HEK293 (cell line): ENCODE measurements around the gene KCNQ2.

Experiments used
- CTCF ChIA-PET: fragments of 350-600 bp; formaldehyde crosslinking; extraction: SDS; loops from one replicate; lab custom pipeline; 2021; ENCODE audit warnings: antibody characterized with exemption; lab: Yijun Ruan, JAX
- POLR2A ChIA-PET: fragments of 300-600 bp; formaldehyde crosslinking; extraction: SDS; loops from one replicate; lab custom pipeline; 2020; ENCODE audit warnings: antibody characterized with exemption, inconsistent platforms; lab: Yijun Ruan, JAX
- H3K27ac ChIP-seq: fragments of 200-500 bp; sonication (Bioruptor generic); 2 replicates; pipeline ENCODE4 v1.5.1; 2014; ENCODE audit warnings: low read depth, low read length, control low read depth, inconsistent platforms; ENCODE audit errors: extremely low read depth
- H3K36me3 ChIP-seq, 2 experiments: fragments of 200-500 bp in 1 of 2; sonication (Bioruptor generic) in 1 of 2; 1 replicate in 1 of 2; 2 replicates in 1 of 2; pipeline ENCODE4 v1.5.1; 2014 to 2017; ENCODE audit warnings: inconsistent platforms in 2 of 2, low read length in 2 of 2; ENCODE audit not compliant: control insufficient read depth in 2 of 2, insufficient read depth in 1 of 2
- H3K4me1 ChIP-seq: fragments of 200-500 bp; sonication (Bioruptor generic); 2 replicates; pipeline ENCODE4 v1.5.1; 2014; ENCODE audit warnings: mild to moderate bottlenecking, low read length, inconsistent platforms; ENCODE audit not compliant: control insufficient read depth, insufficient read depth
- H3K4me3 ChIP-seq: 2 replicates; pipeline ENCODE4 v1.5.1; 2011; ENCODE audit warnings: low read depth, mild to moderate bottlenecking, control low read depth, low read length, moderate library complexity
- H3K9me3 ChIP-seq: fragments of 200-500 bp; sonication (Bioruptor generic); 2 replicates; pipeline ENCODE4 v1.5.1; 2014; ENCODE audit warnings: low read depth, low read length, inconsistent platforms; ENCODE audit not compliant: control insufficient read depth, insufficient read depth
- EGR2 ChIP-seq: fragments of 450-650 bp; formaldehyde crosslinking; IDR thresholded peaks from 2 replicates; pipeline ENCODE4 v1.5.1; 2016; ENCODE audit warnings: low read depth, missing biosample characterization, missing genetic modification characterization
- GLIS2 ChIP-seq: fragments of 450-650 bp; formaldehyde crosslinking; IDR thresholded peaks from 2 replicates; pipeline ENCODE4 v1.5.1; 2016; ENCODE audit warnings: missing biosample characterization, missing genetic modification characterization
- KLF10 ChIP-seq: fragments of 450-650 bp; IDR thresholded peaks from 2 replicates; pipeline ENCODE4 v1.5.1; 2018; ENCODE audit warnings: missing biosample characterization, mild to moderate bottlenecking, missing genetic modification characterization
- KLF16 ChIP-seq: fragments of 450-650 bp; formaldehyde crosslinking; IDR thresholded peaks from 2 replicates; pipeline ENCODE4 v1.5.1; 2017; ENCODE audit warnings: missing biosample characterization, missing genetic modification characterization
- KLF17 ChIP-seq: fragments of 450-650 bp; formaldehyde crosslinking; IDR thresholded peaks from 2 replicates; pipeline ENCODE4 v1.5.1; 2016; ENCODE audit warnings: missing biosample characterization, missing genetic modification characterization
- KLF8 ChIP-seq: fragments of 450-650 bp; formaldehyde crosslinking; IDR thresholded peaks from 2 replicates; pipeline ENCODE4 v1.5.1; 2016; ENCODE audit warnings: missing biosample characterization, missing genetic modification characterization
- MEIS1 ChIP-seq: sonication (generic); formaldehyde crosslinking; IDR thresholded peaks from 2 replicates; pipeline ENCODE4 v1.8.1; 2022; ENCODE audit warnings: missing genetic modification reagents, mild to moderate bottlenecking, borderline replicate concordance
- YY2 ChIP-seq: fragments of 450-650 bp; formaldehyde crosslinking; IDR thresholded peaks from 2 replicates; pipeline ENCODE4 v1.5.1; 2016; ENCODE audit warnings: missing biosample characterization, missing genetic modification characterization
- ZBTB8A ChIP-seq: fragments of 450-650 bp; formaldehyde crosslinking; IDR thresholded peaks from 2 replicates; pipeline ENCODE4 v1.5.1; 2016; ENCODE audit warnings: missing biosample characterization, missing genetic modification characterization
- ZFP37 ChIP-seq: fragments of 450-650 bp; formaldehyde crosslinking; IDR thresholded peaks from 2 replicates; pipeline ENCODE4 v1.5.1; 2016; ENCODE audit warnings: missing biosample characterization, missing genetic modification characterization
- ZNF16 ChIP-seq: fragments of 450-650 bp; formaldehyde crosslinking; IDR thresholded peaks from 2 replicates; pipeline ENCODE4 v1.5.1; 2016; ENCODE audit warnings: low read depth, missing biosample characterization, missing genetic modification characterization
- ZNF184 ChIP-seq: fragments of 450-650 bp; IDR thresholded peaks from 2 replicates; pipeline ENCODE4 v1.5.1; 2018; ENCODE audit warnings: missing biosample characterization, mild to moderate bottlenecking, missing genetic modification characterization
- ZNF394 ChIP-seq: fragments of 450-650 bp; formaldehyde crosslinking; IDR thresholded peaks from 2 replicates; pipeline ENCODE4 v1.5.1; 2016; ENCODE audit warnings: missing biosample characterization, missing genetic modification characterization, mild to moderate bottlenecking, moderate library complexity, borderline replicate concordance
- ZNF560 ChIP-seq: fragments of 450-650 bp; formaldehyde crosslinking; IDR thresholded peaks from 2 replicates; pipeline ENCODE4 v1.5.1; 2017; ENCODE audit warnings: missing biosample characterization, missing genetic modification characterization, borderline replicate concordance
- ZNF596 ChIP-seq: fragments of 450-650 bp; IDR thresholded peaks from 2 replicates; pipeline ENCODE4 v1.5.0; 2018; ENCODE audit warnings: missing biosample characterization, mild to moderate bottlenecking, missing genetic modification characterization, moderate library complexity
- ZNF600 ChIP-seq: fragments of 450-650 bp; formaldehyde crosslinking; IDR thresholded peaks from 2 replicates; pipeline ENCODE4 v1.5.1; 2016; ENCODE audit warnings: missing biosample characterization, missing genetic modification characterization
- ZNF692 ChIP-seq: fragments of 450-650 bp; formaldehyde crosslinking; IDR thresholded peaks from 2 replicates; pipeline ENCODE4 v1.5.1; 2016; ENCODE audit warnings: missing biosample characterization, missing genetic modification characterization
- ZXDB ChIP-seq: fragments of 450-650 bp; formaldehyde crosslinking; IDR thresholded peaks from 2 replicates; pipeline ENCODE4 v1.5.1; 2016; ENCODE audit warnings: missing biosample characterization, missing genetic modification characterization
- TF ChIP-seq, protein P1 (sequence below): fragments of 450-650 bp; formaldehyde crosslinking; IDR thresholded peaks from 2 replicates; pipeline ENCODE4 v1.5.1; 2017; ENCODE audit warnings: missing biosample characterization, mild to moderate bottlenecking, missing genetic modification characterization, moderate library complexity
- TF ChIP-seq, protein P2 (sequence below): fragments of 450-650 bp; formaldehyde crosslinking; optimal IDR thresholded peaks from 2 replicates; pipeline ENCODE3; 2016; ENCODE audit warnings: missing biosample characterization, mild to moderate bottlenecking, missing genetic modification characterization

KCNQ2 gene

DNA sequence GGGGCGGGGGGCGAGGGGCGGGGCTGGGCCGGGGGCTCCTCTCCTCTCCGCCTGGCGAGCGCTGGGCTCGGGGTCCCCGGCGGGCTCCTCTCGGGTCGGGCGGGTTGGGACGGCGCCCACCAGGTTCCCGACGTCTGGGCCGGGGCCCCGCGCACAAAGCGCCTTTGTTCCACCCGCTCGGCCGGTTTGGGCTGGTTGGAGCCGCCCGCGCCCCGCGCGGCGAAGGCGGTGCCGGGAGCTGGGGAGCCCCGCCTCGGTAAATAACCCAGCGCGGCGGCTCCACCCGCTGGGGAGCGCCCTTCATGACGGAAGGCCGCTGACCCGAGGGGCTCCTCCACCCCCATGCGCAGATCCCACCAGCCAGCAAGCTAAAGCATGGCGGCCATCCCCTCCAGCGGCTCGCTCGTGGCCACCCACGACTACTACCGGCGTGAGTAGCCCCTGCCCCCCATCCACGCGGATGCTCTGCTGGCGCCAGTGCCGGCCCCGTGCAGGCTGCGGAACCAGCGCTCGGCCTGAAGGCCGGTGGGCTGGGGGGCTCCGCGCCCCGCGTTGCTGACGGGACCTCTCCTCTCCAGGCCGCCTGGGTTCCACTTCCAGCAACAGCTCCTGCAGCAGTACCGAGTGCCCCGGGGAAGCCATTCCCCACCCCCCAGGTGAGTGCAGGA lies 48.6 kb upstream of the KCNQ2 start (continued):
- TF ChIP-seq GLIS2 (tag by site-specific recombination) = peak; percentile 85
- 0 out of 2 replicates have a peak, but pooled peaks have one; percentile 32 for TF ChIP-seq KLF17 (tag by site-specific recombination)
- TF ChIP-seq EGR2 (tag by site-specific recombination) = peak; percentile 60
- TF ChIP-seq ZXDB (tag by site-specific recombination) = peak; percentile 49; the same call in 1 of the 2 replicates
- TF ChIP-seq ZNF184 (tag by site-specific recombination) = no peak
- TF ChIP-seq KLF16 = 0 out of 2 replicates have a peak, but pooled peaks have one; percentile 27
- TF ChIP-seq YY2 = peak; percentile 42; the same call in 1 of the 2 replicates
- no peak for TF ChIP-seq ZFP37 (tag by site-specific recombination)
- TF ChIP-seq ZNF600 (tag by site-specific recombination) = peak; percentile 74
- TF ChIP-seq ZBTB8A = peak; percentile 66

DNA sequence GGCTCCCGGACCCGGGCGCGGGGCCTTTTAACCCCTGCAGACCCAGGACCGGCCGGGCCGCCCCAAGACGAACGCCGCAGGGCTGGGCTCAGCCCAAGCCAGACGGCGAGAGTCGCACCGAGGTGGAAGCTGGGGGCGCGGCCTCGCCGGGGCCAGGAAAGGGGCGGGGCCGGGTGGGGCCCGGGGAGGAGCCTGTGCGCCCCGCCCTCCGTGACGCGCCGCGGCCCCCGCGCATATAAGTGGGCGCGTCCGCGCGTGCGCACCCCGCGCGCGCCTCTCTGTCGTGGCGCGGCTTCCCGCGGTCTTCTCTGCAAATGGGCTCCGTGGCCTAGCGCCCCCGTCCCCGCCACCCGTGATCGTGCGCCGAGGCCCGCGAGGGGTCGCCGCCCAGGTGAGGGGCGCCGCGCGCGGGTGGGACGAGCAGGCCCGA lies 48.1 kb upstream of the KCNQ2 start, which contains the start of gene PPDPF:
PPDPF (plus strand) TSS at position 262 of the 430 bp plus-strand sequence. CDS start 544 bp downstream, outside the sequence.
- Histone ChIP-seq H3K27ac (peak within 1 kb of the TSS; percentile 42; the same call in 1 of the 2 replicates), H3K4me1 (no peaks in the 10 kb centered on the region), H3K36me3 (peaks cover 0 to 24% of the 10 kb centered on the region in 2 experiments; a peak in 1 of 3 replicates), H3K9me3 (no peaks in the 10 kb centered on the region), H3K4me3 (peak within 1 kb of the TSS; percentile 71)
- peak; percentile 7; the same call in 1 of the 2 replicates for TF ChIP-seq KLF8 (tag by site-specific recombination)
- TF ChIP-seq ZNF692 (tag by site-specific recombination) = no peak
- TF ChIP-seq ZNF394 (tag by site-specific recombination) = no peak
- TF ChIP-seq, protein P1, sequence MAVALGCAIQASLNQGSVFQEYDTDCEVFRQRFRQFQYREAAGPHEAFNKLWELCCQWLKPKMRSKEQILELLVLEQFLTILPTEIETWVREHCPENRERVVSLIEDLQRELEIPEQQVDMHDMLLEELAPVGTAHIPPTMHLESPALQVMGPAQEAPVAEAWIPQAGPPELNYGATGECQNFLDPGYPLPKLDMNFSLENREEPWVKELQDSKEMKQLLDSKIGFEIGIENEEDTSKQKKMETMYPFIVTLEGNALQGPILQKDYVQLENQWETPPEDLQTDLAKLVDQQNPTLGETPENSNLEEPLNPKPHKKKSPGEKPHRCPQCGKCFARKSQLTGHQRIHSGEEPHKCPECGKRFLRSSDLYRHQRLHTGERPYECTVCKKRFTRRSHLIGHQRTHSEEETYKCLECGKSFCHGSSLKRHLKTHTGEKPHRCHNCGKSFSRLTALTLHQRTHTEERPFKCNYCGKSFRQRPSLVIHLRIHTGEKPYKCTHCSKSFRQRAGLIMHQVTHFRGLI (tag by site-specific recombination) = peak; percentile 76; the same call in 1 of the 2 replicates
- TF ChIP-seq ZNF16 (tag by site-specific recombination) = no peak
- peak; percentile 79 for TF ChIP-seq KLF10
- no peak for TF ChIP-seq ZNF596
- TF ChIP-seq, protein P2, sequence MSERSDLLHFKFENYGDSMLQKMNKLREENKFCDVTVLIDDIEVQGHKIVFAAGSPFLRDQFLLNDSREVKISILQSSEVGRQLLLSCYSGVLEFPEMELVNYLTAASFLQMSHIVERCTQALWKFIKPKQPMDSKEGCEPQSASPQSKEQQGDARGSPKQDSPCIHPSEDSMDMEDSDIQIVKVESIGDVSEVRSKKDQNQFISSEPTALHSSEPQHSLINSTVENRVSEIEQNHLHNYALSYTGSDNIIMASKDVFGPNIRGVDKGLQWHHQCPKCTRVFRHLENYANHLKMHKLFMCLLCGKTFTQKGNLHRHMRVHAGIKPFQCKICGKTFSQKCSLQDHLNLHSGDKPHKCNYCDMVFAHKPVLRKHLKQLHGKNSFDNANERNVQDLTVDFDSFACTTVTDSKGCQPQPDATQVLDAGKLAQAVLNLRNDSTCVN (tag by site-specific recombination) = peak; percentile 64
- no peak for TF ChIP-seq ZNF560
- TF ChIP-seq MEIS1 (CRISPR knock-in tag) = no peak
- POLR2A ChIA-PET = interaction anchor here (0.5 to 2.4 kb wide), 14 partner anchors 8 to 690 kb away, joined by 3 to 12 read pairs (median 4); partner anchors contain the start of genes HELZ2 and TPD52L2
- CTCF ChIA-PET = interaction anchor here (1.8 kb wide), 1 partner anchor 24 kb away, joined by 9 read pairs; no protein-coding TSS in a partner anchor
